IMR-90 (cell line): ENCODE results near the gene SLC26A11. TPM values are rescaled to one million over a fixed set of nuclear protein-coding genes. Genes with fewer than 3 reads are reported as not detected.

ENCODE experiments used
- ATAC-seq: fragments of 200-7000 bp; cut with Tn5 transposase; 2 replicates; pipeline ENCODE4 v1.9.1; 2020; ENCODE audit warnings: low read depth, mild to moderate bottlenecking, moderate library complexity
- BruUV-seq: library from RNA; stranded (reverse); fragments of 400-500 nt; replicated peaks from 2 replicates; lab custom pipeline; 2021; lab: Mats Ljungman, UMichigan
- CTCF ChIA-PET: fragments of 300-600 bp; formaldehyde crosslinking; extraction: SDS; loops from one replicate; lab custom pipeline; 2021; ENCODE audit warnings: antibody characterized with exemption; lab: Yijun Ruan, JAX
- POLR2A ChIA-PET: fragments of 300-600 bp; sonication (Branson Sonifier 250); formaldehyde crosslinking; loops from one replicate; lab custom pipeline; 2022; ENCODE audit warnings: antibody characterized with exemption; ENCODE audit not compliant: unreplicated experiment; lab: Charles Lee
- DNase-seq: peaks from one replicate; pipeline ENCODE4 v3.0.0; 2013
- H2AFZ ChIP-seq: replicated peaks from 2 replicates; pipeline ENCODE3; 2013; ENCODE audit warnings: low read length, mild to moderate bottlenecking; ENCODE audit not compliant: poor library complexity
- H2AK5ac ChIP-seq: 2 replicates; pipeline ENCODE4 v1.6.1; 2013; ENCODE audit warnings: low read depth, low read length, inconsistent platforms
- H2AK9ac ChIP-seq: replicated peaks from 2 replicates; pipeline ENCODE3; 2013; ENCODE audit warnings: mild to moderate bottlenecking, low read depth, low read length, moderate library complexity; ENCODE audit not compliant: poor library complexity
- H2BK120ac ChIP-seq: 2 replicates; pipeline ENCODE4 v1.6.1; 2013; ENCODE audit warnings: low read depth, low read length, inconsistent platforms
- H2BK15ac ChIP-seq: 3 replicates; pipeline ENCODE4 v1.6.1; 2013; ENCODE audit warnings: low read depth, low read length, inconsistent platforms
- H2BK20ac ChIP-seq: 2 replicates; pipeline ENCODE4 v1.6.1; 2013; ENCODE audit warnings: low read depth, mild to moderate bottlenecking, inconsistent platforms, low read length, moderate library complexity
- H2BK5ac ChIP-seq: 2 replicates; pipeline ENCODE4 v1.6.1; 2013; ENCODE audit warnings: mild to moderate bottlenecking, low read depth, low read length, inconsistent platforms; ENCODE audit not compliant: poor library complexity, severe bottlenecking
- H3K14ac ChIP-seq: replicated peaks from 2 replicates; pipeline ENCODE4 v1.6.1; 2013; ENCODE audit warnings: low read depth, low read length, inconsistent platforms
- H3K18ac ChIP-seq: 2 replicates; pipeline ENCODE4 v1.6.1; 2013; ENCODE audit warnings: low read depth, low read length, control low read depth
- H3K23ac ChIP-seq: 2 replicates; pipeline ENCODE4 v1.6.1; 2013; ENCODE audit warnings: low read depth, low read length, inconsistent platforms
- H3K27ac ChIP-seq: 2 replicates; pipeline ENCODE4 v1.5.1; 2013; ENCODE audit warnings: mild to moderate bottlenecking, control low read depth, low read length; ENCODE audit not compliant: insufficient read depth
- H3K27me3 ChIP-seq: 2 replicates; pipeline ENCODE4 v1.6.1; 2013; ENCODE audit warnings: low read length; ENCODE audit not compliant: control insufficient read depth, insufficient read depth
- H3K36me3 ChIP-seq: 2 replicates; pipeline ENCODE4 v1.6.1; 2013; ENCODE audit warnings: low read length, mixed read lengths; ENCODE audit not compliant: control insufficient read depth, insufficient read depth
- H3K4ac ChIP-seq: 2 replicates; pipeline ENCODE4 v1.6.1; 2013; ENCODE audit warnings: low read depth, low read length, inconsistent platforms
- H3K4me1 ChIP-seq: 2 replicates; pipeline ENCODE4 v1.6.1; 2013; ENCODE audit warnings: low read length, mixed read lengths; ENCODE audit not compliant: control insufficient read depth, insufficient read depth
- H3K4me2 ChIP-seq: 2 replicates; pipeline ENCODE4 v1.6.1; 2013; ENCODE audit warnings: low read depth, mild to moderate bottlenecking, control low read depth, low read length, moderate library complexity
- H3K4me3 ChIP-seq: 2 replicates; pipeline ENCODE4 v1.5.1; 2013; ENCODE audit warnings: low read depth, mild to moderate bottlenecking, control low read depth, low read length, moderate library complexity; ENCODE audit not compliant: insufficient read depth
- H3K56ac ChIP-seq: 2 replicates; pipeline ENCODE4 v1.6.1; 2013; ENCODE audit warnings: low read length, inconsistent platforms; ENCODE audit not compliant: insufficient read depth; ENCODE audit errors: extremely low read depth
- H3K79me1 ChIP-seq, 2 experiments: 2 replicates each; pipeline ENCODE4 v1.6.1; 2013; ENCODE audit warnings: low read length in 2 of 2, inconsistent platforms in 1 of 2, low read depth in 1 of 2
- H3K9ac ChIP-seq: 2 replicates; pipeline ENCODE4 v1.6.1; 2013; ENCODE audit warnings: low read depth, low read length, control low read depth
- H3K9me1 ChIP-seq: 2 replicates; pipeline ENCODE4 v1.6.1; 2013; ENCODE audit warnings: low read length, inconsistent platforms; ENCODE audit not compliant: insufficient read depth
- H3K9me3 ChIP-seq: 2 replicates; pipeline ENCODE4 v1.6.1; 2013; ENCODE audit warnings: low read length; ENCODE audit not compliant: control insufficient read depth, insufficient read depth
- H4K20me1 ChIP-seq: 2 replicates; pipeline ENCODE4 v1.6.1; 2013; ENCODE audit warnings: low read length, inconsistent platforms; ENCODE audit not compliant: insufficient read depth
- H4K5ac ChIP-seq: 2 replicates; pipeline ENCODE4 v1.6.1; 2013; ENCODE audit warnings: mild to moderate bottlenecking, low read depth, low read length, control low read depth
- H4K8ac ChIP-seq, 2 experiments: 2 replicates each; pipeline ENCODE4 v1.6.1; 2013; ENCODE audit warnings: low read depth in 2 of 2, low read length in 2 of 2, control low read depth in 1 of 2, inconsistent platforms in 1 of 2
- H4K91ac ChIP-seq: 2 replicates; pipeline ENCODE4 v1.6.1; 2013; ENCODE audit warnings: low read depth, low read length, inconsistent platforms; ENCODE audit not compliant: insufficient read depth
- BHLHE40 ChIP-seq: fragments of 150-350 bp; IDR thresholded peaks from 2 replicates; pipeline ENCODE4 v1.6.1; 2016; ENCODE audit warnings: mild to moderate bottlenecking, low read depth, low read length
- CEBPB ChIP-seq: IDR thresholded peaks from 2 replicates; pipeline ENCODE4 v1.6.1; 2012; ENCODE audit warnings: low read depth, low read length, improper control_type of control experiment
- MAFK ChIP-seq: IDR thresholded peaks from 2 replicates; pipeline ENCODE4 v1.6.1; 2012; ENCODE audit warnings: low read depth, low read length, improper control_type of control experiment
- MAZ ChIP-seq: IDR thresholded peaks from 2 replicates; pipeline ENCODE4 v1.6.1; 2012; ENCODE audit warnings: low read depth, mild to moderate bottlenecking, low read length, improper control_type of control experiment, moderate library complexity, borderline replicate concordance
- POLR2A ChIP-seq: IDR thresholded peaks from 2 replicates; pipeline ENCODE4 v1.6.1; 2012; ENCODE audit warnings: mild to moderate bottlenecking, low read depth, low read length
- RAD21 ChIP-seq: IDR thresholded peaks from 2 replicates; pipeline ENCODE4 v1.6.1; 2012; ENCODE audit warnings: low read length, improper control_type of control experiment
- RCOR1 ChIP-seq: IDR thresholded peaks from 2 replicates; pipeline ENCODE4 v1.6.1; 2012; ENCODE audit warnings: mild to moderate bottlenecking, low read length, improper control_type of control experiment; ENCODE audit not compliant: insufficient replicate concordance
- WGBS, 2 experiments: methylation state at CpG; one replicate each; pipeline versions ENCODE4 v1.1.5 to v1.1.7; 2013; ENCODE audit warnings: missing lambda C conversion rate in 2 of 2; ENCODE audit not compliant: insufficient read length in 1 of 2; ENCODE audit errors: extremely low coverage in 2 of 2; 5-methylcytosine and 5-hydroxymethylcytosine counted together
- dilution Hi-C: fragments of 300-500 bp; cut with HindIII; formaldehyde crosslinking; loops from one replicate; pipeline ENCODE4 v1.14.3; 2018; ENCODE audit warnings: low sequenced_read_pairs; ENCODE audit not compliant: unreplicated experiment
- in situ Hi-C: fragments of 300-500 bp; cut with MboI; formaldehyde crosslinking; loops from 3 replicates; pipeline ENCODE4 v1.14.3; 2019; ENCODE audit warnings: low sequenced_read_pairs, inconsistent platforms, mixed read lengths
- intact Hi-C: fragments of 100-400 bp; cut with micrococcal nuclease; formaldehyde crosslinking; loops from 2 replicates; pipeline ENCODE4 v1.10.0; 2022
- polyA plus RNA-seq, 3 experiments: library from polyadenylated mRNA; depleted of rRNA; stranded (reverse); fragments of >200 nt; gene quantifications; 2 replicates each; pipeline ENCODE4 v1.2.3, GENCODE V29; 2012; ENCODE audit warnings: low replicate concordance in 1 of 3
- total RNA-seq: library from RNA; depleted of rRNA; stranded (reverse); fragments of >200 nt; gene quantifications from 2 replicates; pipeline ENCODE4 v1.2.3, GENCODE V29; 2012

Gene SLC26A11
- total and polyA plus RNA-seq, 2 of the 4 experiments (the other 2 are of a cell fraction), result 3.2 to 15.6 TPM

GRCh38 chr17:80182118-80182844 lies 37.9 kb upstream of the SLC26A11 start:
- Histone ChIP-seq H3K79me1 (no peaks in the 10 kb centered on the region), H4K5ac (no peak overlapping the region), H2AK9ac (no peak overlapping the region), H3K56ac (no peak overlapping the region), H4K91ac (no peak overlapping the region), H3K14ac (no peak overlapping the region), H3K4me1 (peaks cover under 1% of the 10 kb centered on the region; the same call in 1 of the 2 replicates), H3K4ac (no peak overlapping the region), H3K36me3 (no peaks in the 10 kb centered on the region), H3K4me3 (no peak overlapping the region), H3K9ac (no peak overlapping the region), H4K20me1 (no peaks in the 10 kb centered on the region), H2BK120ac (no peak overlapping the region), H3K27ac (no peak overlapping the region), H3K4me2 (no peak overlapping the region), H3K9me1 (no peaks in the 10 kb centered on the region; the same call in 1 of the 2 replicates), H2BK15ac (no peak overlapping the region), H2AK5ac (no peak overlapping the region), H2BK5ac (no peak overlapping the region), H3K27me3 (peaks cover 26% of the 10 kb centered on the region), H4K8ac (no peak overlapping the region), H3K23ac (no peak overlapping the region), H3K9me3 (no peaks in the 10 kb centered on the region), H2BK20ac (no peak overlapping the region), H2AFZ (no peak overlapping the region), H3K18ac (no peak overlapping the region)
- no peak for TF ChIP-seq RAD21
- no peak for TF ChIP-seq MAZ
- no peak for TF ChIP-seq CEBPB
- TF ChIP-seq RCOR1, result no peak
- no peak for TF ChIP-seq BHLHE40
- TF ChIP-seq POLR2A, result no peak
- no peak for TF ChIP-seq MAFK
- in situ Hi-C loops, result no loop called here
- WGBS, 2 experiments, result 73% methylated on average over 16 of the region's 30 CpGs; no CpG with 5 or more reads in 1 of the 2 experiments
- DNase-seq (no peak), ATAC-seq (no peak)
- intact Hi-C loops, result no loop called here
- BruUV-seq, result no TSS peak
- ChIA-PET CTCF (interaction anchor here (0.6 kb wide), 1 partner anchor 18 kb away, joined by 3 read pairs; no protein-coding TSS in a partner anchor), POLR2A (no interaction called here)
- dilution Hi-C loops, result no loop called here
